ENCODE measurements around the gene IPPK.
A peak's percentile ranks its signal among the peaks of the same experiment; 100 is the strongest.

The IPPK gene, protein sequence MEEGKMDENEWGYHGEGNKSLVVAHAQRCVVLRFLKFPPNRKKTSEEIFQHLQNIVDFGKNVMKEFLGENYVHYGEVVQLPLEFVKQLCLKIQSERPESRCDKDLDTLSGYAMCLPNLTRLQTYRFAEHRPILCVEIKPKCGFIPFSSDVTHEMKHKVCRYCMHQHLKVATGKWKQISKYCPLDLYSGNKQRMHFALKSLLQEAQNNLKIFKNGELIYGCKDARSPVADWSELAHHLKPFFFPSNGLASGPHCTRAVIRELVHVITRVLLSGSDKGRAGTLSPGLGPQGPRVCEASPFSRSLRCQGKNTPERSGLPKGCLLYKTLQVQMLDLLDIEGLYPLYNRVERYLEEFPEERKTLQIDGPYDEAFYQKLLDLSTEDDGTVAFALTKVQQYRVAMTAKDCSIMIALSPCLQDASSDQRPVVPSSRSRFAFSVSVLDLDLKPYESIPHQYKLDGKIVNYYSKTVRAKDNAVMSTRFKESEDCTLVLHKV

DNA sequence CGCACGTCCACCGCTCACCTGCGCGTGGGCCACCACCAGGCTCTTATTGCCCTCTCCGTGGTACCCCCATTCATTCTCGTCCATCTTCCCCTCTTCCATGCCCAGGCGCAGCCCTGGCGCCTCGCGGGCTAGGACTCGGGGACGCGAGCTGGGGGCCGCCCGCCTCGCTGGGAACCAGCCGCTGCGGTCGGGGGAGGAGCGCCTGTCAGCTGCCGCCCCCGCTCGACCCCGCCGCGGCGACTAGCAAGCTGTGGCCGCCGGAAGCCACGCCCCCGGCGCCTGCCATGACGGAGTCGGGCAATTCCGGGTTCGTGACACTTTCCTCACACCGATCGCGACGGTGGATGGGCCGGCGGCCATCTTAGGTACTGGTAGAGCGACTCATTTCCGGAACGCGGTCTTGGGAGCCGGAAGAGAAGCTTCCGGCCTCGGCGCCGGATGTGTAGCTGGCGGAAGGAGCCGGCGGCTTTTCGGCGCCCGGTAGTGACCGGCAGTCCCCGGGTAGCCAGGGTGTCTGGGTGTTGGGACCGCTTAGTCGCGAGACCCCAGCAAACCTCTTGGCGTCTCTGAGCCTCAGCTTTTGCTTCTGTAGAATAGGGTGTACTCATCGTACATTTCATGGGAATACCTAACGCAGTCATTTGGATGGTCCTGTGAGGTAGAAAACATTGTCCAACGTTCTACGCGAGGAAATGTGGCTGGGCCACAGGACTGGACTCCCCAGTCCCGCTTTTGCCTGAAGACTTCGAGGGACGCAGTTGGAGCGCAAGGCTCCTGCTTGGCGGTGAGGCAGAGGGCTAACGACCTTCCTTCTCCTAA is at the start of gene IPPK:
IPPK (minus strand) TSS at position 242 of the 819 bp plus-strand sequence; CDS start at position 99, 143 bp downstream.
- TF ChIP-seq ZNF274 (IDR thresholded peaks at IDR 0.05; ENCODE audit: low read depth, low read length): no peak
- H3K4me3 ChIP-seq (ENCODE audit: low read length): peak within 1 kb of the TSS; percentile 96

- H3K4me3 ChIP-seq (ENCODE audit: low read length): no peak overlapping the region
- no peak for TF ChIP-seq ZNF274 (IDR thresholded peaks at IDR 0.05; ENCODE audit: low read depth, low read length)
Observed at GRCh38 chr9:92719028-92719647, 49.2 kb upstream of the IPPK start.

GRCh38 chr9:92718086-92719001 is 48.4 kb upstream of the IPPK start:
- no peak for TF ChIP-seq ZNF274 (IDR thresholded peaks at IDR 0.05; ENCODE audit: low read depth, low read length)
- no peak overlapping the region for H3K4me3 ChIP-seq (ENCODE audit: low read length)

DNA sequence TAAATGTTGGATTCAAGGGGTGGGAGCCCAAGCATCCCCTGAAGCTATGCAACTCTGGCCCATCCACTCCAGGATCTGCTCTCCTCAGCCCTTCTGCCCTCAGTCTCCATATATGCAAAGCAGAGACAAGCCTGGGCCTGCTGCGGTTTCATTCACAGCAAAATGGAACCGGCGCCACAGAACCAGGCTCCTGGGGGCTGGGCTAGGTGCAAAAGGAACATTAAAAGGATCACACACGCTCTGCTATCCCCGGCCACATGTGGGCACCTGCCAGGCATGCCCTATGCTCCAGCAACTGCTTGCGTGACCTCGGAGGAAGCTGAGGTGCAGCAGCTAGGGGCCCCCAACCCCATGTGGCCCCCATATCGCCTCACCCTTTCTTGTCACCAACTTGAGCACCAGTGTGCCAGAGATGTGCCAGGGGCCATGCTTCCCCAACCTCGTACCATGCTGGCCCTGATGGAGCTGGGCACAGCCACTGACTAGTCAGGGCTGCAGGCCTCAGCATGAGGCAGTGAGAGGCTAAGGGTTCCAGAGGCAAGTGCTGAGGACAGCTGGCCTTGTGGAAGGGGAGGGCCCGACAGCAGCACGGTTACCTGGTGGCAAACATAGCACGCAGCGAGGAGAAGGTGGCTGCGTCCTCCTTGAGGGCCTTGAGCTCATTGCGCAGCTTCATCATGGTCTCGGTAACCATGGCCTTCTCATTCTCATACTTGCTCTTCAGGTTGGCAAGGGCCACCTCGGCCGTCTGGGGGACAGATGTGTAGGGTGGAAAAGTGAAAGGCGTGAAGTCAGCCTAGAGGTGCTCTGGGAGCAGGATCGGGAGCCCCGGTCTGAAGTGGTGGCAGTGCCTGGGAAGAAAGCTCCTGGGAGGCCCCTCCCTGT is 47.5 kb upstream of the IPPK start:
- no peak for TF ChIP-seq ZNF274 (IDR thresholded peaks at IDR 0.05; ENCODE audit: low read depth, low read length)
- H3K4me3 ChIP-seq (ENCODE audit: low read length): no peak overlapping the region

DNA sequence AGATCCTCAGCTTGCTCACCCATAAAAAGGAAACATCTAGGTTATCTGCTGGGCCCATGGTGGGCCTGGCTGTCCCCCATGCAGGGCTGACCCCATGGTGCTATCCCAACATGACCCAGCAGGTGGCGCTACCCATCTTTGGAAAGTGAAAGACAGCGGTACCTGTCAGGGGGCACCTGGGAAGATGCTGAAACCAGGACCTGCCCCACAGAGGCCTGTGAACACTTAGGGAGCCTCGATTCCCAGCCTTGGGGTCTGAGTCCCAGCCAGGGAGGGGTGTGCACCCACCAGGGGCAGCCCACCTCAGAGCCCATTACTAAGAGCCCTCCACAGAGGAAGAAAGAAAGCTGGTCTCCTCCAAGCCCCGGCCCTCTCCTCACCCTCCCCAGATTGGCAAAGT is 46.6 kb upstream of the IPPK start:
- no peak overlapping the region for H3K4me3 ChIP-seq (ENCODE audit: low read length)
- no peak for TF ChIP-seq ZNF274 (IDR thresholded peaks at IDR 0.05; ENCODE audit: low read depth, low read length)

- no peak for TF ChIP-seq ZNF274 (IDR thresholded peaks at IDR 0.05; ENCODE audit: low read depth, low read length)
- no peak overlapping the region for H3K4me3 ChIP-seq (ENCODE audit: low read length)
Observed at GRCh38 chr9:92715488-92716231, 45.7 kb upstream of the IPPK start.

DNA sequence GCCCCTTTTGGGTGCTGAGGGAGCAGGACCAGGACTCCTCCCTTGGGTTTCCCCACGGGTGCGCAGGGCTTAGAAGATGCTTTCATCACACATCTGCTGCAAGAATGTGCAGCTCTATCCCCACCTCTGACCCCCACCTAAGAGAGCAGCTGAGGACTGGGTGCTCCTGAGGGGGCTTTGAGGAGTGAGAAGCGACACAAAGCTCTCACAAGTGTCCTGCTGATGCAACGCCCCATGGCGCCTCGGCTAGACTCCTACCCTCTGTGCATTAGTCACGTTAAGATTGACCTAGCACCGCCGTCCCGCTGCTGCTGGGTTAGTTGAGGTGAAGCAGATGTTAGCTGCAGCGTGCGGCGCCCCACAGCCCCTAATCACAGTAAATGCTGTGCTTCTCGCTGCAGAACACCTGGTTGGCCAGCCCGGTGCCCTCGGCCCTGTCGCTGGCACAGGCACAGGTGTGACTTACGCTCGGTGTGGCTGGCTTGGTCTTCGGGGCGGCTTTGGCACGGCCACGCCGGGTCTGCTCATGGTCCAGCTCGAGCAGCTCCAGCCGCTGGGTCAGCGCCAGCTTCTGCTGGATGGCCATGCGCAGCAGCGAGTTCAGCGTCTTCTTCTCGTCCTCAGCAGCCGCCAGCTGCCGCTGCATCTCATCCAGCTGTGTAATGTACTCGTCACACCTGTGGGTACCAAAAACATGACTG is 45.0 kb upstream of the IPPK start:
- no peak overlapping the region for H3K4me3 ChIP-seq (ENCODE audit: low read length)
- TF ChIP-seq ZNF274 (IDR thresholded peaks at IDR 0.05; ENCODE audit: low read depth, low read length): no peak

- no peak overlapping the region for H3K4me3 ChIP-seq (ENCODE audit: low read length)
- TF ChIP-seq ZNF274 (IDR thresholded peaks at IDR 0.05; ENCODE audit: low read depth, low read length): no peak
Observed at GRCh38 chr9:92714016-92714415, 44.1 kb upstream of the IPPK start.

DNA sequence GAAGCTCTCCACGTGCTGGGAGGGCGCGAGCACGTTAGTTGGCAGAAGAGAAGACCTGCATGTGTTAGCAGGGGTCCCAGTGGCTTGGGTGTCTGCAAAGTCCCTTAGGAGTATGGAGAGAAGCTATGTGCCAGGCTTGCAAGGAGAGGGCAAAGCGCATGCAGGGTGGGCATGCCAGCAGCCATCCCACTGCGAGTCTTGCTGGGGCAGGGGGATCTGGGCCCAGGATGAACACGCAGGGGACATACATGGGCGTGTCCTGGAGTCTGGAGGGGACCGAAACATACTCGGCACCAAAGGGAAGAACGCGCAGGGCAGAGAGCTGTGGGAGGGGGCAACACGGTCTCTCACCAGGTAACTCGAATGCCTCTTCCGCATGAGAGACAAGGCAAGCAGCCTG is 43.6 kb upstream of the IPPK start:
- TF ChIP-seq ZNF274 (IDR thresholded peaks at IDR 0.05; ENCODE audit: low read depth, low read length): no peak
- no peak overlapping the region for H3K4me3 ChIP-seq (ENCODE audit: low read length)

GRCh38 chr9:92712767-92713166 is 42.8 kb upstream of the IPPK start:
- H3K4me3 ChIP-seq (ENCODE audit: low read length): no peak overlapping the region
- no peak for TF ChIP-seq ZNF274 (IDR thresholded peaks at IDR 0.05; ENCODE audit: low read depth, low read length)

GRCh38 chr9:92711844-92712243 is 41.9 kb upstream of the IPPK start:
- no peak overlapping the region for H3K4me3 ChIP-seq (ENCODE audit: low read length)
- TF ChIP-seq ZNF274 (IDR thresholded peaks at IDR 0.05; ENCODE audit: low read depth, low read length): no peak

Data from GM08714 (cell line).